NCI-H524 (cell line): Measurements from ENCODE around the gene PIAS4.
A peak's percentile ranks its signal among the peaks of the same experiment; 100 is the strongest.

Source experiments
- DNase-seq, 2 experiments: peaks; one replicate each; lab custom pipeline; 2025; lab: John Stamatoyannopoulos, UW

Gene PIAS4

DNA sequence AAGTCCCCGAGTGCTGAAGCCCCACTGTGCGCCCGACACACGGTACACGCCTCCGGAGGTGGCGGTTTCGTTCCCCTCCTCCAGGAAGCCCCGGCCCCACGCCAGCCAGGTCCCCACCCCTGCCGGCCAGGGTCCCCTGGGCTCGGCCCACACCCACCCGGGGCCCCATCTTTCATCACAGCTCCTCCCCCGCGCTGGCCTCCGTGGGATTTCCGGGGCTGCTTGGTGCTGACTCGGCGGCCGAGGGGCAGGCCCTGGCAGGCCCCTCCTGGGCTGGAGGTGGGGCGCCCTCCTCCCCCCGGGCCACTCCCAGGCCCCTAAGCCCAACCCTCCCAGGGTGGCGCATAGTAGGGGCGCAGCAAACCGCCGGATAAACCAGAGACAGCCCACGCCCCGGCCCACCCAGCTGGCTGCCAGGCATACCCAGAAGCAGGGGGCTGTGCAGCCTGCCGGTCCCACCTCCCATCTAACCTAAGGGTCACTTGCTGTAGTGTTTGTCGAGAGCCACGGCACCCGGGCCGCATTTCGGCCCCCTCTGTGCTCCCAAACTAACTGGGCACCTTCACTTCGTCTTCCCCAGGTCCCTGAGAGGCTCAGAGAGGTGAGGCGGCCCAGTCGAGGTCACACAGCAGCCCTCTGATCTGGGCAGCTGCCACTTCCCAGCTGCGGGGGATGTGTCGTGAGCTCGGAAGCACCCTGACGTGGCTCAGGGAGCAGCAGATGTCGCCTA, 52.5 kb downstream of the PIAS4 start:
- no peak for DNase-seq

GRCh38 chr19:4060621-4061177, 53.2 kb downstream of the PIAS4 start:
- no peak for DNase-seq

DNA sequence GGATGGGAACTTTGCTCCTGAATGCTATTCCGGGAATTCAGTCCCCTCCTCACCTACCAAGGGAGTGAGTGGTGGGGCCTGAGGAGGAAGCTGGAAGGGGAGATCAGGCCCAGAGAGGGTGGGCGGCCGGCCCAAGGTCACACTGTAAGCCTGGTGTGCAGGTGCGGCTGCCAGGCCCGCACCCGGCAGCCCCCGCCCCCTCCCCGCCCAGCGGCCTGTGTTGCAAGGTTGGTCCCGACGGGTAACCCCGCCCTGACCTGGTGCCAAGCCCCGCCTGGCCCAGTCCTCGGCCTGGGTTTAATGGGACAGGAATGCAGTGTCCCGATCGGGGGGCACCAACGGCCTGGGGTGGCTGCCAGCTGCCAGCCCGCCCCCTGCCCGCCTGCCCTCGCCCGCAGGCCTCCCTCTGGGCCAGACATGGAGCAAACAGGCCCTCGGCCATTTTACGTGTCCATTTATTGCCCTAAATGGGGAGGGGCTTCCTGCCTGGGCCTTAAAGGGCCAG, 53.7 kb downstream of the PIAS4 start:
- DNase-seq, result no peak

GRCh38 chr19:4061683-4062418, 54.3 kb downstream of the PIAS4 start:
- no peak for DNase-seq

- DNase-seq, result no peak
These were observed 55.2 kb downstream of the PIAS4 start for GRCh38 chr19:4062419-4063368.

DNA sequence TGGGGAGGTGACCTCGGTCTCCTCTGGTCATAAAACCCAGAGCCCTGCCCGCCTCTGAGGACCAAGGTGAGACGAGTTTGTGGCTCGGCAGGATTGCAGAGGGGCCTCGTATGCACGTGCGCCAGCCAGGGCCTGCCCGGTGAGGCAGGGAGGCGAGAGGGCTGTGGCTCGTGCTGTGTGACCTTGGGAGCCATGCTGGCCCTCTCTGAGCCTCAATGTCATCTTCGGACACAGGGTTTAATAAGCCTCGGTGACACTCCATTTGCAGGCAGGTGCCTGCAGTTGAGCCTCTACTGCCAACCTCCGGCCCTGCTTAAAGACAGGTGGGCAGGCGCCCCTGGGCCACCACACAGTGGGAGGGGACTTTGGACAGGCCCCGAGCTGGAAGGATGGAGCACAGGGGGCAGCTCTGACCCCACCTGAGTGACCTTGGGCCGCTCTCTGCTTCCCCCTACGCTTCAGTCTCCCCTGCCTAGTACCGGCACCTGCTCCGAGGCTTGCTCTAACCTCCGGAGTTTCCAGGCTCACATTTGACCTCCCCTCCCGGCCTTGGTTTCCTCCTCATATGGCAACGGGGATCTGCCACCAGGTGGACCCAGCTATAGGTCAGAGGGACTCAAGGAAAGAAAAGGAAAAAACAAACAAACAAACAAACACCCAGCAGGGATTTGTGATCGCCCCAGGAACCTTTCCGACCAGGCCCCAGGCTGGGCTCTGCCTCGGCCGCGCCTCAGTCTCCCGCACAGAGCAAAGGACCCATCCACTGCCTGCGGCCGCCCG, 56.0 kb downstream of the PIAS4 start:
- no peak for DNase-seq

- no peak for DNase-seq
These were observed 56.6 kb downstream of the PIAS4 start for GRCh38 chr19:4064149-4064495.

DNA sequence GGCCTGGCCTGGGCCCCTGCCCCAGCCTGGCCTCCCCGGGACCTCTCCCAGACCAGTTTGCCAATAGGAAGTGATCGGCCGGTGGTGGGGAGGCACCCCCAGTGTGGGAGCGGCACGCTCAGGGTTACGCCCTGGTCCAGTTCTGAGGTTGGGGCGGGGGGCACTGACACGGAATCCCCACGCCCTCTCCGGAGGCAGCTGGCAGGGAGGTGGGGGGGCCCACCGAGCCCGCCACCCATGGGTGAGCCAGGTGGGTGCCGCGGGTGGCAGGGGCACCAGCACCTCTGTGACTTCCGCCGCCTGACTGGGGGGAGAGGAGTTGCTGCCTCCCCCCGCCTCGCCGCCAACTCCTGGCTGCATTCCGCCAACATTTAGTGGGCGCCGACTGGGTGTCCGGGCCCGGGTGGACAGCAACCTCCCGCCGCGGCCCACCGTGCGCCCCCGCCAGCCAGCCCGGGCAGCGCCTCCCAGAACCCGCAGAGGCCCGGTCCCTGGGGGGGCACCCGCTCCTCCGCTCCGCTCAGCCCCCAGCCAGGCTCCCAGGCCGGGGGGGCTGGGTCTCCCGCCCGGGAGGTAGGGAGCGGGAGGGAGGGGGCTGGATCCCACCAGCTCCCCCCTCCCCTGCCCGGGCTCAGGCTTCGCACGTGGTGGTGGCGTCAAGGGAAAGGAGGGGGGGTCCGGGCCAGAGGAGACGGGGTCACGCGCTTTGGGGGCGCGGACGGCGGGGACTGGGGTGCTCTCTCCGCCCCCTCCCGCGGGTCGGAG, 57.1 kb downstream of the PIAS4 start:
- peak in 1 of 2 experiments; percentile 47 for DNase-seq

- peak; percentile 95 to 98 for DNase-seq
These were observed 58.1 kb downstream of the PIAS4 start for GRCh38 chr19:4065430-4066175.

- DNase-seq, result no peak
These were observed 58.7 kb downstream of the PIAS4 start for GRCh38 chr19:4066176-4066606.

DNA sequence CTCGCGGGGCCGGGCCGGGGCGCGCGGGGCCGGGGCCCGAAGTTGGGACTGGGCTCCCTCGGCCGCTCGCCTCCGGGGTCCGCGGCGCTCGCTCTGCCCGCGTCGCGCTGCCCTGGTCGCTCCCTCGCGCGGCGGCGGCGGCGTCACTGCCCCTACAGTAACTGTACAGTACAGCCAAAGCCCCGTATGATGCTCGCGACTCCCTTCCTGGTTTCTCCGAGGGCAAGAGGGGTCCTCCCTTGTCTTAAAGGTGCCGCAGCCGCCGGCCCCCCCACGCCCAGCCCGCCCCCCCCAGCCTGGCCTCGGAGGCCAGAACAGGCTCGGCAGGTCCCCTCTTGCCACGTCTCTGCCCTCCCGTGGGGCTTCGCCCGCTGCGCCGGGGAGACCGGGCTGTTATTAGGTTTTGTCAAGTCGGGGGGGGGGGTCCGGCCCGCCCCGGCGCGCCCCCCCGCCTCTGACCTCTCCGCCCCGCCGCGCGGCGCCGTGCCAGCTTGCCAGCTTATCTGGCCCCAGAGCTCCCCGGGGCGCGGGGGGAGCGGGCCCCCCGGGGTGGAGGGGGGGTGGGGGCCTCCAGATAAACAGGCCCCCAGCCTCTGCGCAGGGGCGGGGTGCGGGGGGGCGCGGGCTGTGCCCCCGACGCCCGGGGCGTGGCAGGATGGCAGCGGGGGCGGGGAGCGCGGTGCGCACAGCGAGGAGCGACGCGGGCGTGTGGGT, 59.3 kb downstream of the PIAS4 start, which contains the start of gene ZBTB7A:
Gene ZBTB7A, minus strand, starts transcription at position 218 of the 714 bp plus-strand sequence. CDS start 11,667 bp downstream, outside the sequence.
- peak; percentile 62 to 84 for DNase-seq

- DNase-seq, result peak in 1 of 2 experiments; percentile 62
These were observed 60.0 kb downstream of the PIAS4 start for GRCh38 chr19:4067396-4068046.

DNA sequence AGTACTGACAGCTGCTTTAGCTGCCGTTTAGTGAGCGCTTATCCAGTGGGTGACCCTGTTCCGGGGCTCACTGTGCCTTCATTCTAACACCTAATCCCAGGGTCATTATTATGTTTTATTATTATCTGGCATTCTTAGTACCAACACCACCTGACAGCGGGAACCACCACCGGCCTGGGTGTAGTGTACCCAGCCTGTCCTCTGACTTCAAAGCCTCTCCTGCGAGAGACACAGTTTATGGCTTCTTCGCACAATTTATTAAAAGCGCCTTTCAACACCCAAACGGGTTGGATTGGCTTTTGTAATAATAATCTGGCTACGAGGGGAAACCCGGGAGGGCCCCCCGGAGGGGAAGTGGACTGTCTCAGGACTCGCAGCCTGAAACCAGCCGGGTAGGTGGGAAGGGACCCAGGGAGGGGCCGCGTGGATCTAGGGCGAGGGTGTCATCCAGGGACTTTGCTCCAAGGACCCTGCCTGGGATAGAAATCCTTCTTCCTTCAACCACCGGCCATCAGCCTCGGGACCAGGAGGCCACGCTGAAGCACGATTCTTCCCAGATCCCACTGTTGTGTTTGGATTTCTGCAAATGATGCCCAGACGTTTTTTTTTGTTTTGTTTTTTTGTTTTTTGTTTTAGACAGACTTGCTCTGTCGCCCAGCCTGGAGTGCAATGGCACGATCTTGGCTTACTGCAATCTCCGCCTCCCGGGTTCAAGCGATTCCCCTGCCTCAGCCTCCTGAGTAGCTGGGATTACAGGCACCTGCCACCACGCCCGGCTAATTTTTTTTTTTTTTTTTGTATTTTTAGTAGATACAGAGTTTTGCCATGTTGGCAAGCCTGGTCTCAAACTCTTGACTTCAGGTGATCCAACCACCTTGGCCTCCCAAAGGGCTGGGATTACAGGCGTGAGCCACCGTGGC, 60.8 kb downstream of the PIAS4 start:
- DNase-seq, result peak in 1 of 2 experiments; percentile 42

DNA sequence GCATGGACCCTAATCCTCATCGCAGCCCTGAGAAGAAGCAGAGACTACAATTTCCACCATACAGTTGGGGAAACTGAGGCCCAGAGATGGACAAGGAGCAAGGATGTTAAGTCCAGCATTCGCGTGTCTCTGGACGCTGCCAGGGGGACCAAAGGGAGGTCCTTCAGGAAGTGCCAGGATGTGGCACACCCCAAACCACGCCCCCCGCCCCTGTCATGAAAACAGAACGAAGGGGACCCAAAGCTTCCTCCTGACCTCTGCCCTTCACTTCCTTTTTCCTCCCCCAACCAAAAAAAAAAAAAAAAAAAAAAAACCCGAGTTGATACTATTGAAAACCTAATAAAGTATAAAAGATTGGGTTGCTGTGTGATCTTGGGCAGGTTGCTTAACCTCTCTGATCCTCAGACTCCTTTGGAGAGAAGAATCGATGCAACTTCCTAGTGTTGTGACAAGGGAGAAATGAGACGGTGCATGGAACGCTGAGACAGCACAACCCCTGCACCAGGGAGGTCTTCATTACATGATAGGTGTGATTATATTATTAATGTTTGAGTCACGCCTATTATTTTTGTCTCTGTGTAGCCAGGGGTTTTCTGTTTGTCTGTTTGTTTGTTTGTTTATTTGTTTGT, 61.9 kb downstream of the PIAS4 start:
- DNase-seq, result no peak

DNA sequence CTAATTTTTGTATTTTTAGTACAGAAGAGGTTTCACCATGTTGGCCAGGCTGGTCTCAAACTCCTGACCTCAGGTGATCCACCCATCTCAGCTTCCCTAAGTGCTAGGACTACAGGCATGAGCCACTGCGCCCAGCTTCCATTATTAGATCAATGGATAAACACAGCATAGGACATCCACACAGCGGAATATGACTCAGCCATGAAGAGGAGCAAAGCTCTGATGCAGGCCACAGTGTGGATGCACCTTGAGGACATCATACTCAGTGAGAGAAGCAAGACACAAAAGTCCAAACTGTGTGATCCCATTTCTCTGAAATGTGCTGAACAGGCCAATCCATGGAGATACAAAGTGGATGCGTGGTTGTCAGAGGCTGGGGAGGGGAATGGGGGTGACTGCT, 64.1 kb downstream of the PIAS4 start:
- no peak for DNase-seq

DNA sequence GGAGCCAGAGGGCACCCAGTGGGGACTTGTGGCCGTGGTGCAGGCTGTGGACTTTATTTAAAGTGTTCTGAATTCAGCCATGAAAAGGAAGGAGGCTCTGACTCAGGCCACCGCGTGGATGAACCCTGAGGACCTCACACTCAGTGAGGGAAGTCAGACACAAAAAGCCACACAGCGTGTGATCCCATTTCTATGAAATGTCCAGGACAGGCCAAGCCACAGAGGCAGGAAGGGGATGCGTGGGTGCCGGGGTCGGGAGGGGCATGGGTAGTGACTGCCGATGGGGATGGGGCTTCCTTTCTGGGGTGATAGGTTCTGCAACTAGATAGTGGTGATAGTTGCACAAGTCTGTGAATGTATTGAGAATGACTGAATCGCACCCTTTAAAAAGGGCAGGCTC, 67.8 kb downstream of the PIAS4 start:
- DNase-seq, result no peak

- DNase-seq, result no peak
These were observed 69.5 kb downstream of the PIAS4 start for GRCh38 chr19:4077007-4077374.
